Activated naive CD4-positive, alpha-beta T cell treated with Interleukin-2 at 50 U/mL for 16 hours (primary cell): ENCODE data around the gene PRDM2.

Source experiments
- DNase-seq: peaks from one replicate; pipeline ENCODE4 v3.0.0-alpha.2; 2020

The PRDM2 gene

GRCh38 chr1:13733711-13734110 is 33.7 kb downstream of the PRDM2 start:
- no peak for DNase-seq

- DNase-seq, result no peak
Measured at GRCh38 chr1:13735168-13735930, 35.4 kb downstream of the PRDM2 start.

GRCh38 chr1:13737398-13737797 is 37.4 kb downstream of the PRDM2 start:
- DNase-seq, result no peak

GRCh38 chr1:13746342-13746741 is 46.4 kb downstream of the PRDM2 start:
- no peak for DNase-seq

GRCh38 chr1:13748610-13749505 is 48.9 kb downstream of the PRDM2 start:
- peak; percentile 95 for DNase-seq

GRCh38 chr1:13749543-13750341 is 49.8 kb downstream of the PRDM2 start:
- peak; percentile 59 for DNase-seq

- no peak for DNase-seq
Measured at GRCh38 chr1:13751458-13751871, 51.5 kb downstream of the PRDM2 start.

GRCh38 chr1:13751985-13752384 is 52.0 kb downstream of the PRDM2 start:
- no peak for DNase-seq

GRCh38 chr1:13752852-13753251 is 52.9 kb downstream of the PRDM2 start:
- DNase-seq, result no peak

GRCh38 chr1:13753636-13754402 is 53.8 kb downstream of the PRDM2 start:
- no peak for DNase-seq

- DNase-seq, result no peak
Measured at GRCh38 chr1:13754510-13755103, 54.6 kb downstream of the PRDM2 start.

- no peak for DNase-seq
Measured at GRCh38 chr1:13756557-13757315, 56.7 kb downstream of the PRDM2 start.

- no peak for DNase-seq
Measured at GRCh38 chr1:13757693-13758092, 57.7 kb downstream of the PRDM2 start.

GRCh38 chr1:13759072-13759471 is 59.1 kb downstream of the PRDM2 start:
- DNase-seq, result no peak

GRCh38 chr1:13760340-13760739 is 60.4 kb downstream of the PRDM2 start:
- no peak for DNase-seq

GRCh38 chr1:13760921-13761320 is 60.9 kb downstream of the PRDM2 start:
- no peak for DNase-seq

GRCh38 chr1:13761883-13762282 is 61.9 kb downstream of the PRDM2 start:
- no peak for DNase-seq

GRCh38 chr1:13762642-13763041 is 62.7 kb downstream of the PRDM2 start:
- DNase-seq, result no peak

GRCh38 chr1:13763222-13763621 is 63.2 kb downstream of the PRDM2 start:
- no peak for DNase-seq

GRCh38 chr1:13763991-13764390 is 64.0 kb downstream of the PRDM2 start:
- DNase-seq, result no peak
